Stimulated activated naive CD8-positive, alpha-beta T cell treated with anti-CD3 and anti-CD28 coated beads, Interleukin-15, amount 100 ng/mL, for 72 hours (primary cell): ENCODE results near the gene TAF1A.

Experiments
- ATAC-seq: fragments of 150-1000 bp; cut with Tn5 transposase; 2 replicates; pipeline ENCODE4 v1.10.0; 2021; ENCODE audit warnings: mild to moderate bottlenecking, moderate library complexity
- DNase-seq, 2 donors: peaks; one replicate each; pipeline ENCODE4 v3.0.0; 2021 to 2022
- H3K27ac Mint-ChIP-seq, 2 donors: one replicate each; pipeline ENCODE4 v1.8.0; 2022; ENCODE audit warnings: mild to moderate bottlenecking in 2 of 2, mixed read lengths in 2 of 2, moderate library complexity in 2 of 2
- H3K27me3 Mint-ChIP-seq: one replicate; pipeline ENCODE4 v1.8.0; 2022; ENCODE audit warnings: mixed read lengths
- H3K4me1 Mint-ChIP-seq: one replicate; pipeline ENCODE4 v1.8.0; 2022; ENCODE audit warnings: mild to moderate bottlenecking, mixed read lengths
- H3K4me3 Mint-ChIP-seq, 2 donors: one replicate each; pipeline ENCODE4 v1.8.0; 2022; ENCODE audit warnings: mild to moderate bottlenecking in 2 of 2, mixed read lengths in 2 of 2, moderate library complexity in 1 of 2
- H3K9me3 Mint-ChIP-seq, 2 donors: one replicate each; pipeline ENCODE4 v1.8.0; 2022; ENCODE audit warnings: mixed read lengths in 2 of 2

The TAF1A gene

GRCh38 chr1:222557574-222557973 is 32.2 kb downstream of the TAF1A start:
- no peak for ATAC-seq
- Mint-ChIP-seq H3K27ac (peak overlapping the region in 1 of 2 donors; percentile 48), H3K4me1 (no peaks in the 10 kb centered on the region), H3K4me3 (no peak overlapping the region), H3K27me3 (no peaks in the 10 kb centered on the region), H3K9me3 (no peaks in the 10 kb centered on the region)
- DNase-seq = no peak

DNA sequence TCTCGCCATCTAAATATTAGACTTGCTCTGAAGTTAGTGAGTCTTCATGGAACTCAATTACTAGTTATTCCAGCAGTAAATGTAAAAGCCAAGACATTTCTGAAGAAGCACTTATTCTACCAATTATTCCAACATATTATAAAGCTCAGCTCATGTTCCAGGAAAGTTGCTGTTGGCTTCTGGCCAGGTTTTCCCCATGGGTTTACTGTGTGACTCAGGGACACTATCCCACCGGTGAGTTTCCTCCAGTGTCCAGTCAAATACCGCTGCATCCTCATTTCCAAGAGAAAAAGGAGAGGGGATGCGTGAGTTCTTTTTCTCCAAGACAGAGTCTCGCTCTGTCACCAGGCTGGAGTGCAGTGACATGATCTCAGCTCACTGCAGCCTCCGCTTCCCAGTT is 32.6 kb downstream of the TAF1A start:
- no peaks in the 10 kb centered on the region for H3K4me1 Mint-ChIP-seq
- no peaks in the 10 kb centered on the region for H3K9me3 Mint-ChIP-seq
- no peaks in the 10 kb centered on the region for H3K27me3 Mint-ChIP-seq
- DNase-seq = no peak
- peak overlapping the region; percentile 19 to 65 for H3K27ac Mint-ChIP-seq
- no peak overlapping the region for H3K4me3 Mint-ChIP-seq
- ATAC-seq = no peak

- Mint-ChIP-seq H3K4me3 (no peak overlapping the region), H3K27me3 (no peaks in the 10 kb centered on the region), H3K27ac (no peak overlapping the region), H3K4me1 (no peaks in the 10 kb centered on the region), H3K9me3 (no peaks in the 10 kb centered on the region)
- ATAC-seq (no peak), DNase-seq (no peak)
Measured at GRCh38 chr1:222555992-222556615, 33.6 kb downstream of the TAF1A start.

GRCh38 chr1:222554177-222554576 is 35.6 kb downstream of the TAF1A start:
- DNase-seq (no peak), ATAC-seq (no peak)
- no peaks in the 10 kb centered on the region for H3K4me1 Mint-ChIP-seq
- no peaks in the 10 kb centered on the region for H3K9me3 Mint-ChIP-seq
- H3K27ac Mint-ChIP-seq = no peak overlapping the region
- H3K4me3 Mint-ChIP-seq = no peak overlapping the region
- H3K27me3 Mint-ChIP-seq = no peaks in the 10 kb centered on the region

DNA sequence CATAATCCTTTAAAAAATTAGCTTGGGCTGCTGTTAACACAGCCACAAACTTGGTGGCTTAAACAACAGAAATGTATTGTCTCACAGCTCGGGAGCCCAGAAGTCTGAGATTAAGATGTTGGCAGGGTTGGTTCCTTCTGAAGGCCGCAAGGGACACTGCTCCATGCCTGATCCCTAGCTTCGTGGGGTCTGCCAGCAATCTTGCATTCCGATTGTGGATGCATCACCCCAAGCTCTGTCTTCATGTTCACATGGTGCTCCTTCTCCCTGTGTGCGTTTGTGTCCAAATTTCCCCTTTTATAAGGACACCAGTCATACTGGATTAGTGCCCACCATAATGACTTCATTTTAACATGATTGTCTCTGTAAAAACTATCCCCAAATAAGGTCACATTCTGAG is 36.9 kb downstream of the TAF1A start:
- DNase-seq (no peak), ATAC-seq (no peak)
- H3K27ac Mint-ChIP-seq = no peak overlapping the region
- H3K27me3 Mint-ChIP-seq = no peaks in the 10 kb centered on the region
- H3K9me3 Mint-ChIP-seq = no peaks in the 10 kb centered on the region
- H3K4me3 Mint-ChIP-seq = no peak overlapping the region
- H3K4me1 Mint-ChIP-seq = no peaks in the 10 kb centered on the region

DNA sequence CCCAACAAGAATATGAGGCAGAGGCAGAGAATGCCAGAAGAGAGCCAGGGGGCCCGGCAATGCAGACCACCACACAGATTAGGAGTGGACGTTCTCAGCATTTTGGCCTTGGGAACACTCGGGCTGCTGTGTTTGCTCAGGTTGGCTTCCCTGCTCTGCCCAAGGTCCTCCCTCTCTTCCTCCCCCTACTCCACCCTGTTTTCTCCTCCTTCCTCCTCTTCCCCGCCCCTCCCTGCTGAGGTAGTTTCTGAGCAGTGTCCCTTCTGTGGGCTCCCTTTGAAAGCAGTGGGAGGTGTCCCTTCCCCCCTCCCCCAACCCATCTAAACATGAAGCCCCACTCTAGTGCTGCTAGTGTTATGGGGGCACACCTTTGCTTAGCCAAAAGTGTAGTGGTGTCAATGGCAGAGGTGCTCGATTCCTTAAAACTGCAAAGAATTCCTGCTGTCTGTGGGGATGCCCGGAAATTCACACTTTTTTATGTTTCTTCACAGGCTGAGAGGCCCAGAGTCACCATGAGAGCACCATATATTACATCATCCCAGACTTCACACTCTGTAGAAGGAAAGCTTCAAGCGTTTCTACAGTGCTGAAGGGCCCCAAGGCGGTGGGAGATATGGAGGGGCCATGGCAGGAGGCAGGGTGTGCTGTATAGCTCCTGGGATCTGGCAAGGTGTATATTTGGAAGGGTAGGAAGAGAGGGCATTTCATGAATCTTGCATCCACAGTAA is 41.6 kb downstream of the TAF1A start, which contains the start of gene HHIPL2:
Gene HHIPL2, minus strand, starts transcription at position 161 of the 728 bp plus-strand sequence. Its CDS starts 60 bp downstream, at position 101.
- H3K27me3 Mint-ChIP-seq = peaks cover 38% of the 10 kb centered on the region
- no peak for DNase-seq
- H3K9me3 Mint-ChIP-seq = no peaks in the 10 kb centered on the region
- H3K4me3 Mint-ChIP-seq = no peak within 1 kb of the TSS
- ATAC-seq = peak; percentile 39
- H3K4me1 Mint-ChIP-seq = no peaks in the 10 kb centered on the region
- peak within 1 kb of the TSS in 1 of 2 donors; percentile 28 for H3K27ac Mint-ChIP-seq

DNA sequence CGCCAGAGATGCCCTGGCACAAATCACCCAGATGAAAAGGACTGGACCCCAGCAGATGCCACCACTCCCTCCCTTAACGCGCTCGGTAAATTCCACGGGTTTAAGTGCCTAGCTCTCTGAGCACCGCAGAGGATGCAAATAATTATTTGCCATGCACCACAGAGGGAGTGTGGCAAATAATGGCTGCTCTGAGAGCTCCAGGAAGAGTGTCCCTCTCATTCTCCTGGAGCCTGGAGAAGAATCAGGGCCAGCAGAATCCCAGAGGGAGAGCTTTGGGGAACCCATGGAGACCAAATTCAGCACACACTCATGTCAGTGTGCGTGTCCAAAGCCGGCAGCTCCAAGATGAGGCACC is 42.5 kb downstream of the TAF1A start:
- Mint-ChIP-seq H3K27ac (no peak overlapping the region), H3K4me3 (no peak overlapping the region), H3K9me3 (no peaks in the 10 kb centered on the region), H3K27me3 (peaks cover 45% of the 10 kb centered on the region), H3K4me1 (no peaks in the 10 kb centered on the region)
- DNase-seq = no peak
- ATAC-seq = no peak

GRCh38 chr1:222546548-222547259 is 43.0 kb downstream of the TAF1A start:
- Mint-ChIP-seq H3K27ac (no peak overlapping the region), H3K4me1 (no peaks in the 10 kb centered on the region), H3K4me3 (no peak overlapping the region), H3K27me3 (peaks cover 45% of the 10 kb centered on the region), H3K9me3 (no peaks in the 10 kb centered on the region)
- ATAC-seq (no peak), DNase-seq (no peak)

DNA sequence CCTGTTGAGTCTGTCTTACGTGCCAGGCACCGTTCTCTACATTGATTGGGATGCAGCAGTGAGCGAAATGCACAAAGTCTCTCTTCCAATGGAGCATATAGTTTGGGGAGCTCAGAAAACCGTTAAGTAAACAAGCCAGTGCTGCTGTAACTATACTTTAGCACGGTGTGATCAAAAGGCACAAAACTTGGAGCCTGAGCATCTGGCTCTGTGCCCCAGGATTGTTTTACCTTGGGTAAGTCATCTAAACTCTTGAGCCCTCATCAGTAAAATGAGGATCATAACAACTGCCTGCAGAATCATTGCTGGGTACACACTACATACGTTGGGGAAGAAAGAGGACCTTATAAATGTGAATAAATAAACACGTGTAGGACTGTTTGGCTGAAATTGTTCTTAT is 43.6 kb downstream of the TAF1A start:
- ATAC-seq (no peak), DNase-seq (no peak)
- Mint-ChIP-seq H3K4me1 (no peaks in the 10 kb centered on the region), H3K9me3 (no peaks in the 10 kb centered on the region), H3K4me3 (no peak overlapping the region), H3K27me3 (peaks cover 45% of the 10 kb centered on the region), H3K27ac (no peak overlapping the region)

DNA sequence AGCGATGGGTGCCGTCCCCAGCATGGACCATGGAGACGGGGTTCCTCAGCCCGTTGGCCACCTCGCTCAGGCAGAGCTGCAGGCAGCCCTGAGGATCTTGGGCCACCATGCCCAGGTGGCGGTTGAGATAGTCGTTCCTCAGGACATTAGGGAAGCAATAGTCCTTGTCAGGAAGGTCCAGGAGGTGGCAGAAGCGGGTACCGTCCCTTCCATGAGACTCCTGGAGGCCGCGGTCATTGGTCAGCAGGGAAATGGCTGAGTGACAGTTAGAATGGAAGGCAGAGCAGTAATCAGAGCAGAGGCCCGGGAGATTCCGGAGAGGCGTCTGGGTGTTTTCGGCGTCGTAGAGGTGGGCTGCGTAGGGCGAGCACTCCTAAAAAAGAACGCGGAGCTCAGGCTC is 45.9 kb downstream of the TAF1A start:
- DNase-seq (no peak), ATAC-seq (no peak)
- Mint-ChIP-seq H3K4me3 (no peak overlapping the region), H3K27ac (no peak overlapping the region), H3K9me3 (no peaks in the 10 kb centered on the region), H3K4me1 (no peaks in the 10 kb centered on the region), H3K27me3 (peaks cover 45% of the 10 kb centered on the region)

GRCh38 chr1:222540598-222540995 is 49.1 kb downstream of the TAF1A start:
- peaks cover 25% of the 10 kb centered on the region for H3K27me3 Mint-ChIP-seq
- H3K27ac Mint-ChIP-seq = no peak overlapping the region
- H3K9me3 Mint-ChIP-seq = no peaks in the 10 kb centered on the region
- ATAC-seq = no peak
- no peak for DNase-seq
- no peaks in the 10 kb centered on the region for H3K4me1 Mint-ChIP-seq
- no peak overlapping the region for H3K4me3 Mint-ChIP-seq

DNA sequence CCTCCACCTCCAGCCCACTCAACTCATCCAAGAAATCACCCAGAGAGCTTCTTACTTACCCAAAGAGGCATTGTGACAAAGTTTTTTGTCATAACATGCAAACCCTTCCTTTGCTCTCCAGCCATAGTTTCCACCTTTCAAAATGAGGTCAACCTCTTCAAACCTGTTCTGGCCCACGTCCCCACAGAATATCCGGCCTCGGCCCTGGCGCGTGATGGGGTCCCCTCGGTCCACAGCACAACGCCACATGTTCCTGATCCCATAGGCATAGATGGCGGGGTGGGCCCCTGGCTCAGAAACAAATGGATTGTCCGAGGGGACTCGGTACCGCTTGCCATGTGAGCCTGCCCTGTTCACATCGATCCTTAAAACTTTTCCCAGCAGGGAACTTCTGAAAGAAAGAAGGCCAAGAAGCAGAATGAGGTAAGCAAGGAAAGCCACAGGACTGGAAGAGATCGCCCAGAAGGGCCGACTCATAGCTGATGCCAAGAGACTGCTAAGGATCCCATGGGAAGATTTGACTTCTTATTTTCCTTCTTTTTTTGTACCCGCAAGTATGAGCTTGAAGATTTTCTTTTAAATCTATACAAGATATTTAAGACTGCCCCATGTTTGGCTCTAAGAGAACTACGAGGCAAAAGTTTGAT is 49.7 kb downstream of the TAF1A start:
- ATAC-seq (no peak), DNase-seq (no peak)
- H3K27ac Mint-ChIP-seq = peak overlapping the region in 1 of 2 donors; percentile 7
- no peaks in the 10 kb centered on the region for H3K9me3 Mint-ChIP-seq
- peaks cover 20% of the 10 kb centered on the region for H3K27me3 Mint-ChIP-seq
- no peaks in the 10 kb centered on the region for H3K4me1 Mint-ChIP-seq
- H3K4me3 Mint-ChIP-seq = no peak overlapping the region

DNA sequence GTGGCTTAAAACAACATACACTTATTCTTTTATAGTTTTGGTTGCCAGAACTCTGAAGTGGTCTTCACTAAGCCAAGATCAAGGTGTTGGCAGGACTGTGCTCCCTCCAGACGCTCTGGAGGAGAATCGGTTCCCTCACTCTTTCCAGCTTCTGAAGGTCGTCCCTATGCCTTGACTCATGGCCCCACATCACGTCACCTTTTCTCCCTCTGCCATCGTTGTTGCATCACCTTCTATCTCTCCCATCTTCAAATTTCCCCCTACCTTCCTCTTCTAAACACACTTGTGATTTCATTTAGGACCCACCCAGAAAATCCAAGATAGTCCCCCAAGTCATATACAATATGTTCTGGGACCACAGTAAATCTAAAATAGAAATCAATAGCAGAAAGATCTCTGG is 54.3 kb downstream of the TAF1A start:
- no peaks in the 10 kb centered on the region for H3K27me3 Mint-ChIP-seq
- no peaks in the 10 kb centered on the region for H3K9me3 Mint-ChIP-seq
- ATAC-seq (no peak), DNase-seq (no peak)
- no peak overlapping the region for H3K4me3 Mint-ChIP-seq
- H3K4me1 Mint-ChIP-seq = no peaks in the 10 kb centered on the region
- H3K27ac Mint-ChIP-seq = no peak overlapping the region

- Mint-ChIP-seq H3K9me3 (peaks cover 6 to 11% of the 10 kb centered on the region in 2 donors), H3K27me3 (no peaks in the 10 kb centered on the region), H3K4me3 (no peak overlapping the region), H3K27ac (no peak overlapping the region), H3K4me1 (no peaks in the 10 kb centered on the region)
- DNase-seq = no peak
- no peak for ATAC-seq
Measured at GRCh38 chr1:222530852-222531251, 58.9 kb downstream of the TAF1A start.

GRCh38 chr1:222529916-222530315 is 59.8 kb downstream of the TAF1A start:
- Mint-ChIP-seq H3K4me3 (no peak overlapping the region), H3K27ac (no peak overlapping the region), H3K9me3 (peaks cover 6 to 11% of the 10 kb centered on the region in 2 donors), H3K4me1 (no peaks in the 10 kb centered on the region), H3K27me3 (peaks cover 5% of the 10 kb centered on the region)
- DNase-seq = no peak
- ATAC-seq = no peak

GRCh38 chr1:222529181-222529580 is 60.6 kb downstream of the TAF1A start:
- H3K4me3 Mint-ChIP-seq = no peak overlapping the region
- peak overlapping the region in 1 of 2 donors; percentile 63 for H3K27ac Mint-ChIP-seq
- no peaks in the 10 kb centered on the region for H3K4me1 Mint-ChIP-seq
- H3K27me3 Mint-ChIP-seq = peaks cover 10% of the 10 kb centered on the region
- H3K9me3 Mint-ChIP-seq = peaks cover 6 to 11% of the 10 kb centered on the region in 2 donors
- no peak for DNase-seq
- ATAC-seq = no peak
